Smooth muscle cell of the brain vasculature (primary cell): Measurements from ENCODE around the gene SV2A.
"Not testable (repeated sequence)": the region's sequence is repeated elsewhere in the genome, so short reads cannot be mapped to it uniquely, and the experiment has no call there.

Experiments
- DNase-seq: peaks from one replicate; pipeline ENCODE4 v3.0.0-alpha.2; 2012; ENCODE audit warnings: low read depth, low spot score

Gene SV2A

DNA sequence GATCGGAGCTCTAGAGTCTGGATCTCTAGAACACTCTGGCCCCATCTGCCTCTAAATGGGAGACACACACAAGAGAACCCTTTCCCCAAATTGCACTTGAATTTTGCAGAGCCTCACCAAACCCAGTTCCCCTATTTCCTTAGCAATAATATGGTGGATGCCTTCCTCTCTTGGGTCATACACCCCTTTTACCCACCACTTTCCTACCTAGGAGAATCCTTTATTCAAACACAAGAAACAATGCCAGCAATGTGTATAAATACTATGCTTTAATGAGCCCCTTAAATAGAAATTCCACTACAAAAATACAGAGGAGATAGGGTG is 10.7 kb upstream of the SV2A start:
- DNase-seq, result no peak

GRCh38 chr1:149927563-149928400 is 10.1 kb upstream of the SV2A start, which contains the start of gene SF3B4:
TSS of gene SF3B4 (minus strand) at chr1:149927803. CDS start at chr1:149927759, 44 bp downstream.
- DNase-seq, result peak; percentile 80

DNA sequence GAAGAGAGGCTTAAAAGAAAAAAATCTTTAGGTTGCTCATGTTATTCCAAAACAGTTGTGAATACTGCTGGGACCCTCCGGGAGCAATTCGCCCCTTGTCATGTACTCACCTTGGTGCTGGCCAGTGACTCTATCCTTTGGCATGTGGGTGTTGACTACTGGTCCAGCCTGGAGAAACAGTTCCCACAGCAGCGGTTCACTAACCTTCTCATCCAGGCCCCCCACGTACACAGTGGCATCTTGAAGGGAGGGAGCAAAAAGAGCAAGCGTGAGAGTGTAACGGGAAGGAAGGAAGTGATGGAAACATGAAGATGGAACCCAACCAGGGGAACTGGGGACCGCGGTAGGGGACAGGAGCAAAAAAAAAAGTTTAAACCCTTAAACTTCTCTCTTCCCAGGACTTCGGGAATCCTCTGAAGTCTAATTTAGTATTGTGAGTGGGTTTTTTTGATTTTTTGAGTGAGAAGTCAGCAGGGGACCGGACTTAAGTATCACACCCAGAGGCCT is 9.5 kb upstream of the SV2A start:
- DNase-seq, result no peak

DNA sequence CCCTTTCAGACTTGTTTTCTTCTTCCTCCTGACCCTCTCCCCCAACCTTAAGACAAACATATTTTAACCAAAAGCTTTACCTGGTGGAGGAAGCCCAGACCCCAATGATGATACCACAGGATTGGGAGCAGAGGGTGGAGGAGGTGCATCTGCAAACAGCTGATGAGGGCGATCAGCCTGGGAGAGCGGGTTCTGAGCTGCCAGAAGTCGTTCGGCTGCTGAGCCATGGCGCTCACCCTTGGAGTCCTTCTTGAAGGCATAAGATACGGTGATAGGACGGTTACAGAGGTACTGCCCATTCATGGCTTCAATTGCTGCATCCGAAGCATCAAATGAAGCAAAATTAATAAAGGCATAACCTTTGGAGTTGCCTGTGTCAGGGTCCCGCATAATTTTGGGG is 8.7 kb upstream of the SV2A start:
- no peak for DNase-seq

DNA sequence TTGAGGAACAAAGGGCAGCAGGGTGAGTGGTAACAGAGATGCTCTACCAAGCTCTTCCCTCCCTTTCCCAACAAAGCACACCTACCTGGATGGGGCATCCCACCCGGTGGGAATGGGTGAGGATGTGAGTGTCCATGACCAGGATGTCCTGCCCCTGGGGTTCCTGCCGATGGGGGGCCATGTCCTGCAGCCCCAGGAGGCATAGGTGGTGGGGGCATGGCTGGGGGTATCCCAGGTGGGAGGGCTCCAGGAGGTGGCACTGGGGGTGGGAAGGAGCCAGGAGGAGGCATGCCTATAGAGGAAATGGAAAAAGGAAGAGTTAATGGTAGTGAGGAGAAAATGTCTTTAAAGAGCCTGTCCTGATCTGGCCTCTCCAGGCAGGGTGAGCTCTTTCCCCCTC is 8.1 kb upstream of the SV2A start:
- DNase-seq, result no peak

GRCh38 chr1:149925345-149925744 is 7.7 kb upstream of the SV2A start:
- DNase-seq, result no peak

DNA sequence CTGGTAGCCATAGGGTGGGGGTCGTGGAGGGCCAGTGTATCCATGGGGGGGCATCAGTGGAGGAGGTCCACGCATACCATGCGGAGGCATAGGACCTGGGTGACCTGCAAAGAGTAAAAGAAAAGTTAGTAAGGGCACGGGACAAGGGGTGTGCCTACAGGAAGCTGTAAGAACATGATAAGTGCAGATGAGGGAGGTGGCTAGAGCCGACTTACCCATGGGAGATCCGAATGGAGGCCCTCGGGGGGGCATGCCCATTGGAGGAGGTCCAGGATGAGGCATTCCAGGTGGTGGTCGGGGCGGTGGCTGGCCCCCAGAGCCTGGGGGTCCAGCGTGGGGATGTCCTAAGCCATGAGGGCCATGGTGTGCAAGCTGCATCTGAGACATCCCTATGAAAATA is 6.0 kb upstream of the SV2A start:
- DNase-seq, result no peak

DNA sequence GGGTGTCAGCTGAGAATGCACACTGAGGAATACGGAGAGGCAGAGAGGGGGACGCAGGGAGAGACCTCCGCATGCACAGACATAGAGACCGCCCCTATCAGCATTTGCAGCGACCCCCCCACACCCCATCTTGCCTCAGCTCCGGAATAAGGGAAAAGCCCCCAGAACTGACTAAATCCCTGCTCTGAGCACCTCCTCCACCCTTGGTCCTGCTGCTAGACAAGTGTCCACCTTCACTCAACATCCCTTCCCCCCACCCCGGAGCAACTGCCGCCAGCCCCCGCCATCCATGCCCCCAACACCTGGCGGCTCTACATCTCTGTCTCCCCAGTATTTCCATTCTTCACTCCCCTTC is 769 bp downstream of the SV2A start:
- DNase-seq, result no peak

GRCh38 chr1:149916193-149916897 is 1.3 kb downstream of the SV2A start:
- no peak for DNase-seq

DNA sequence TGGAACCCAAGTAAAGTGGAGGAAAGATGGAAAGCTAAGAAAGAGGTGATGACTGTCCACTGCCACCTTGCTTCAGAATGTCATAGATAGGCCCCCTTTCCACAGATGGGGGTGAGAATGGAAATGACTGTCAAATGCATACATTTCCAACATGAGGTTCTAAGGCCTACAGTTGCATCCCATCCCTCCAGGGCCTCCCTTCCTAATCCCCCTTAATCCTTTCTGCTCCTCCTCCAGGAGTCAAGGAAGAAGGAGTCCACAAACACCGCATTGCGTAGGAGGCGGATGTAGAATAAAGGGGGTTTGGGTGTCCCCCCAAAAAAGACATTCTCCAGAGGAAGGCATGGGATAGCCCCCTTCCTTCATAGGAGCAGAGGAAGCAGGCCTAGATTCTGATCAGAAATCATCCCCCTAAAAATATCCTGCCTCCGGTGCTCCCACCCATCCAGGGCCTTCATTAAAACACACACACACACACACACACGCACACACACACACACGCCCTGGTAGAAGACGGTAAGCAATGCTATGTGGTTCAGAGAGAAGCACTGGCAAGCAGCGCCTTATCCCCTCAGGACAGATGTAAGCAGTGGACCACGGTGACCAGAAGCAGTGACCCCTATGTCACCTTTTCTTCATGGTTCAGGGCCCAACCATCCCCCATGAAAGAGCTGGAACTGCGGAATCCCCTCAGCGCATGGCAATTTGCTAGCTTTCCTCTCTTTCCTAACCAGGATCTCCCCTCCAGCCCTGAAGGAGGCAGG is 2.0 kb downstream of the SV2A start:
- DNase-seq, result no peak

DNA sequence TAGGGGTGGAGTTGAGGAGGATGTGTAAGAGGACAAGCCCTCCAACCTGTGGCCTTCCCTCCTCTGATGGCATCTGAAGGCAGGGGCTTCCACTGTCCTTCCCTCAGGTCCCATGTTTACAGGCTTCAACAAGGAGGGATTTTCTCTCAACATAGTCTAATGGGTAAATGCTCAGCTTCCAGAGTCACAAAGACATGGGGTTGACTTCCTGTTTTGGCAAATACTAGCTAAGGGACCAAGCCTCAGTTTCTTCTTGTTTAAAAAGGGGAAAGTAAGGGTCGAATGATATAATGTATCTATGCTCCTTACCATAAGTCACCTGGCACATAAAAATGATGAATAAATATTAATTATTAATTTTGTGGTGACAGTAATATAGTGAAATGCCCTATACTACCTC is 3.1 kb downstream of the SV2A start:
- no peak for DNase-seq

- DNase-seq, result no peak
Measured at GRCh38 chr1:149906570-149907075, 11.0 kb downstream of the SV2A start.

GRCh38 chr1:149903836-149904491 is 13.7 kb downstream of the SV2A start:
- DNase-seq, result no peak

GRCh38 chr1:149899460-149900284 is 18.0 kb downstream of the SV2A start, which contains the start of gene BOLA1:
TSS of gene BOLA1 (plus strand) at chr1:149899568. CDS start at chr1:149900060, 492 bp downstream.
- peak; percentile 81 for DNase-seq

DNA sequence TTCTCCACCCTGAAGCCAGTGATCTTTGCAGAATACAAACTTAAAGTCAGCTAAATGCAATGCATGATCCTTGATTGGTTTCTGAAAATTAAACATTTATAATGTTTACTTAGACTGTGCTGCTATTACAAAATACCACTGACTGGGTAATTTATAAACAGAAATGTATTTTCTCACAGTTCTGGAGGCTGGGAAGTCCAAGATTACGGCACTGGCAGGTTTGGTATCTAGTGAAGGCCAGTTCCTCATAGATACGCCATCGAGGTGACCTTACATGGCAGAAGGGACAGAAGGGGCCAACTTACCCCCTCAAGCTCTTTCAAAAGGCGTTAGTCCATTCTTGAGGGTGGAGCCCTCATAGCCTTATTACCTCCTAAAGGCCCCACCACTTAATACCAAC is 21.1 kb downstream of the SV2A start:
- no peak for DNase-seq

DNA sequence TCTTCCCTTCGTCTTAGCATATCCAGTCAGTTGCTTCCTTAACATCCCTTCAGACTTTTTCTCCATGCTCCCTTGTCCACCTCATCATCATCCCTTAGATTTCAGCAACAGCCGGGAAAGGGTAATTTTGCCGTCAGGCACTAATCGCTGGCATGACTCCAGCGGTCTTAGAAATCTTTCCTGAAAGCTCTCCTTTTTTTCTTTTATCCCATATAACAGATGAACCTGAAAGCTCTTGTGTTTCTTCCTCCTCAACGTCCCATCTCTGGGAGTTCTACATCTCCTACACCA is 28.7 kb downstream of the SV2A start:
- DNase-seq, result no peak

DNA sequence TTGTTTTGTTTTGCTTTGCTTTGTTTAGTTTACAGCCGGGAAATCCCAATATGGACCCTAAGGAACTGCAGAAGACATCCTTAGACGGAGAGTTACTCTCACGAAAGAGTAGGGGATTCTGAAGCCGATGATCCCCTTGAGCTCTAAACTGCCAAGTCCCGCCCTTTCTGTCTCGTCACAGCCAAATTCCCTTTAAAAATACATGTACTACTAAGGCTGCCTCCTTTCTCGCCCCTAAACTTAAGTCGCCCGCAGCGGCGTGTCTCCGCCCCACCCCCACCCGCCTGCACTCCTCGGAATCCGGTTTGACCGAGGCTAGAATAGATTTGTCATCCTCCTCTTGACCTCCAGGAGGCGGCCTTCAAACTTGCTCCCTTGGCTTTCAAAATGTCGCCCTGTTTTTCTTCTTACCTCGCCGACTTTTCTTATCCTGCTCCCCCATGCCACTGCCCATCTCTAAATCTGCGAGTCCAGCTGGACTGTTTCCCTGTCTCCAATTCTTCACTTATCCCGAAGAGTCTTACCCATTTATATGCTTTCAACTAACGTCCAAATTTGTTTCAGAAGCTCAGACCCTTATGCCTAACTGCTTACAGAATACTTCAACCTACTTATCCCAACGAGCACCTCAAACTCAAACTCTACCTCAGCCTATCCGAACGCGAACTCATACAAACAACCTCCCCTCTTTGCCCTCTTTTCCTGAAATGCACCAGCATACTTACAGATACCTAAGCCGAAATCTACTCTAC is 29.2 kb downstream of the SV2A start:
- peak; percentile 70 for DNase-seq

DNA sequence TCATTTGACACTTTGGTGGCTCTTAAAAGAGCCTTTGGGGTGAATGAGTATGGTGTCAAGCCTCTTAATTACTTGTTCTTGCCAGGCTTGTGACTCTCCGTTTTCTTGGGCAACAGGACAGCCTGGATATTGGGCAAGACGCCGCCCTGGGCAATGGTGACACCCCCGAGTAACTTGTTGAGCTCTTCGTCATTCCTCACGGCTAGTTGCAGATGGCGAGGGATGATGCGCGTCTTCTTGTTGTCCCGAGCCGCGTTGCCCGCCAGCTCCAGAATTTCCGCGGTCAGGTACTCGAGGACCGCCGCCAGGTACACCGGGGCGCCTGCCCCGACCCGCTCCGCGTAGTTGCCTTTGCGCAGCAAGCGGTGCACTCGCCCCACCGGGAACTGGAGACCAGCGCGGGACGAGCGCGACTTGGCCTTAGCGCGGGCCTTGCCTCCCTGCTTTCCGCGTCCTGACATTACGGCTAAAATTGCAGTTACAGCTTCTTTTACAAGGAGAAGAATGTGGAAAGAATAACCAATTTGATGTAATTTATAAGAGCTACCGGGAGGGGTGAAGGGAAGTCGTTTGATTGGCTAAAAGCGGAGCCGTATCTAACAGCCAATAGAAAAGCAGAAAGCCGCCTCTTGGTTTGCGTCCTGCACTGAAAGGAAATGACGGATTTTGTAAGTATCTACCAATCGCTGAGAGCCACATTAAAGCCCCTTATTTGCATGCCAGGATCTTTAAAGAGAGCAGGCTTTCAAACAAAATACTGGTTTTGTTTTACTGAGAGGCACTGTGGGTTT is 30.0 kb downstream of the SV2A start:
- peak; percentile 90 for DNase-seq

DNA sequence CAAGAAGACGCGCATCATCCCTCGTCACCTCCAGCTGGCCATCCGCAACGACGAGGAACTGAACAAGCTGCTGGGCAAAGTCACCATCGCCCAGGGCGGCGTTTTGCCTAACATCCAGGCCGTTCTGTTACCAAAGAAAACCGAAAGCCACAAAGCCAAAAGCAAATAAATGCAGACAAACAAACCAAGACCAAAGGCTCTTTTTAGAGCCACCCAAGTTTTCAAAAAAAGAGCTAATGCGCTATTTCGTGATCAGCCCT is 30.5 kb downstream of the SV2A start:
- not testable (repeated sequence) for DNase-seq
